Measurements from ENCODE around the gene ALDH3A1.

DNA sequence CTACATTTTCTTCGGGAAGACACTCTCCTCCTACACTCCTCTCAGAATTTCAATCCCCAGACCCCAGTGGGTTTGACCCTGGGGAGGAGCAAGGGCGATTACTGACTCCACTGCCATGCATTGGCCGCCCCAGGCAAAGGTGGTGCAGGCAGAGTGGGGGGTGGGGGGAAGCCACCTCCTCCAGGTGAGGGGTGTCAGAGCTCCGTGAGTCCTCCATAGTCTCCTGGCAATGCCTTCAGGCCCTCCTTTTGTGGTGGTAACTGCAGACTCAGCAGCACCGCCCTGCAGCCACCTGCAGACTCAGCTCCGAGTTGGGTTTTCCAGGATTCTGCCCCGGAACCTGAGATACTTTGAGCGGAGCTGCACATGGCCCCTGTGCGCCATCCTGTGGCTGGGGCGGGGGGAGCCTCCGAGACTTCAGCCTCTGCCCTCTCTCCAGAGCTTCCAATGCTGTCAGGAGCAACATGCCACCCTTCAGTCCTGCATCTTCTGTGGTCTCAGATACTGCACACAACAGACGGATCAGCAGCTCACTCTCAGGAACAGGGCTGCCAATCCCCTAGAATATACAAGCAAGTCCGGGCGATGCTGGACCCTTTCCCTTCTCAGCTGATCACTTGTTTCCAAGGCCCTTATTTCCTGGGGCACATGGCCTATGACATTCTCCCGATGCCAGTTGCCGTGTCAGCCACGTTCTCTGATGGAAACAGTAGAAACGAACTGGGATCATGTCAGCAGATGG, 29.3 kb downstream of the ALDH3A1 start:
- TF ChIP-seq POLR2A (IDR thresholded peaks at IDR 0.05; ENCODE audit: low read depth) (no peak), EP300 (IDR thresholded peaks at IDR 0.05) (no peak), POLR2AphosphoS5 (IDR thresholded peaks at IDR 0.05) (no peak)
- TF ChIP-seq, protein P1, sequence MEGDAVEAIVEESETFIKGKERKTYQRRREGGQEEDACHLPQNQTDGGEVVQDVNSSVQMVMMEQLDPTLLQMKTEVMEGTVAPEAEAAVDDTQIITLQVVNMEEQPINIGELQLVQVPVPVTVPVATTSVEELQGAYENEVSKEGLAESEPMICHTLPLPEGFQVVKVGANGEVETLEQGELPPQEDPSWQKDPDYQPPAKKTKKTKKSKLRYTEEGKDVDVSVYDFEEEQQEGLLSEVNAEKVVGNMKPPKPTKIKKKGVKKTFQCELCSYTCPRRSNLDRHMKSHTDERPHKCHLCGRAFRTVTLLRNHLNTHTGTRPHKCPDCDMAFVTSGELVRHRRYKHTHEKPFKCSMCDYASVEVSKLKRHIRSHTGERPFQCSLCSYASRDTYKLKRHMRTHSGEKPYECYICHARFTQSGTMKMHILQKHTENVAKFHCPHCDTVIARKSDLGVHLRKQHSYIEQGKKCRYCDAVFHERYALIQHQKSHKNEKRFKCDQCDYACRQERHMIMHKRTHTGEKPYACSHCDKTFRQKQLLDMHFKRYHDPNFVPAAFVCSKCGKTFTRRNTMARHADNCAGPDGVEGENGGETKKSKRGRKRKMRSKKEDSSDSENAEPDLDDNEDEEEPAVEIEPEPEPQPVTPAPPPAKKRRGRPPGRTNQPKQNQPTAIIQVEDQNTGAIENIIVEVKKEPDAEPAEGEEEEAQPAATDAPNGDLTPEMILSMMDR (IDR thresholded peaks at IDR 0.05): no peak

Data from esophagus muscularis mucosa (tissue), 4 donors.